HG02759 (cell line): ENCODE data around the gene CAMK2N2.

Source experiments
- ATAC-seq: cut with Tn5 transposase; IDR thresholded peaks from one replicate; pipeline ENCODE4 v1.9.1; 2021; ENCODE audit warnings: mild to moderate bottlenecking, moderate library complexity; ENCODE audit not compliant: unreplicated experiment

CAMK2N2 gene

GRCh38 chr3:184261270-184261853 lies at the start of gene CAMK2N2:
Gene CAMK2N2, minus strand, starts transcription at chr3:184261553. Its CDS starts 268 bp downstream, at chr3:184261285.
- peak; percentile 64 for ATAC-seq

- no peak for ATAC-seq
Measured at GRCh38 chr3:184308744-184309143, 47.4 kb upstream of the CAMK2N2 start.

DNA sequence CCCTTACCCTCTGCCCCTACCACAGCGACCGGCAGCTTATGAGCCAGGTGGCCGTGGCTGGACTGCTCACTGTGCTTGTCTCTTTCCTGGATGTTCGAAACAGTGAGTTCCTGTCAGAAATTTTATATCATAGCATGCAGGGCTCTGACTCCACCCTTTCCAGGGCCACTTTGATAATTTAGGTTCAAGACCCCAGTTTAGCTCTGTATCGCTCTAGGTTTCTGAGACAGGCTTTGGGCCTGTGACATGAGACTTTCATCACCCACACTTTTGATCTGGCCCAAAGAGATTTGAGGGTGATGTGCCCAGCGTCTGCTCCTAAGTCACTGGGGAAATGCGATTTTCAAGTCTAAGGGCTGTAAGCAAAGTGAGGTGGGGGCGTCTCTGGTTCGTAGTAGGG lies 46.6 kb upstream of the CAMK2N2 start:
- ATAC-seq, result no peak

- ATAC-seq, result no peak
Measured at GRCh38 chr3:184306341-184306972, 45.1 kb upstream of the CAMK2N2 start.

DNA sequence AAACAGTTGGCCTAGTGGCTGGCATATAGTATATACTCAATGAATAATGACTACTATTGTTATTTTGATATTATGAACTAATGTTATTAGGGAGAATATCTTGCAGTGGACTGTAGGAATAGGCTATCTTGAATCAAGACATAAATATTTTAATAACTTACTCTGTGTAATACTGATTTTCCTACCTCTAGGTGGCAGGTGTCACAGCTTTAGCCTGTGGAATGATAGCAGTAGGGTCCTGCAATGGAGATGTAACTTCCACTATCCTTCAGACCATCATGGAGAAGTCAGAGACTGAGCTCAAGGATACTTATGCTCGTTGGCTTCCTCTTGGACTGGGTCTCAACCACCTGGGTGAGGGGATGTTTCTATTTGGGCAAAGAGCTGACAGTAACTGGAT lies 44.2 kb upstream of the CAMK2N2 start:
- ATAC-seq, result no peak

- no peak for ATAC-seq
Measured at GRCh38 chr3:184300378-184300720, 39.0 kb upstream of the CAMK2N2 start.

DNA sequence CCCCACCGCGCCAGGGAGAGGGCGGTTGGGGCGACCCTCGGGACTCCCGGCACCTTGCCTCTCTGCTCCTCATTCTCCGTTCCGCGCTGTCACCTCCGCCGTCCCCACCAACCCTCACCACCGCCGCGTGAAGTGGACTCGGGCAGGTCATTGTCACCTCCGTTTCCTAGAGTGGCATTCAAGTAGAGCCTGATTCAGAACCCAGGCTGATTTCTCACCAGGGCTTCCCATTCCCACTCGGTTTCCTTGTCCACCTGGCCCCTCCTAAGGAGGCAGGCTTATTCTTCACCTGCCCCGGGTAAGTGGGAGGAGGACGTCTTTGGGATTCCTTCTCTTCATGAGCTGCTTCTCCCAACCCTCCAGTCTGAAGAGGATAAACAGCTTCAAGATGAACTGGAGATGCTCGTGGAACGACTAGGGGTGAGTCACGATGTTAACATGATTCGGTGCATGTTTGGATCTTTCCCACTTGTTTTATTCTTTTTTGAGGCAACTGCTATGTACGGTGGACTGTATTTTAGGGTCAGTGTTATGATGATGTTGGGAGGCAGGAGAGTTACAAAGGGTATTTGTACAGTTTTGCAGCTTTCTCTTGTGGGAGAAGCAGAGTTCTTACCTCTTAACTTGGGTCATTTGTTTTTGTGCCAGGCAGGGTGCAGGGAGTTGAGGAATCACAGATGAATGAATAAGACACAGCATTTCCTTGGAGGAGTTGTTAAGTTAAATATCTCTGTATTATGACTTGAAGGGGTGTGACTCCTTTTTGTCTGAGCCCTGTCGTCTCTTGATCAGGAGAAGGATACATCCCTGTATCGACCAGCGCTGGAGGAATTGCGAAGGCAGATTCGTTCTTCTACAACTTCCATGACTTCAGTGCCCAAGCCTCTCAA lies 38.4 kb upstream of the CAMK2N2 start:
- no peak for ATAC-seq

DNA sequence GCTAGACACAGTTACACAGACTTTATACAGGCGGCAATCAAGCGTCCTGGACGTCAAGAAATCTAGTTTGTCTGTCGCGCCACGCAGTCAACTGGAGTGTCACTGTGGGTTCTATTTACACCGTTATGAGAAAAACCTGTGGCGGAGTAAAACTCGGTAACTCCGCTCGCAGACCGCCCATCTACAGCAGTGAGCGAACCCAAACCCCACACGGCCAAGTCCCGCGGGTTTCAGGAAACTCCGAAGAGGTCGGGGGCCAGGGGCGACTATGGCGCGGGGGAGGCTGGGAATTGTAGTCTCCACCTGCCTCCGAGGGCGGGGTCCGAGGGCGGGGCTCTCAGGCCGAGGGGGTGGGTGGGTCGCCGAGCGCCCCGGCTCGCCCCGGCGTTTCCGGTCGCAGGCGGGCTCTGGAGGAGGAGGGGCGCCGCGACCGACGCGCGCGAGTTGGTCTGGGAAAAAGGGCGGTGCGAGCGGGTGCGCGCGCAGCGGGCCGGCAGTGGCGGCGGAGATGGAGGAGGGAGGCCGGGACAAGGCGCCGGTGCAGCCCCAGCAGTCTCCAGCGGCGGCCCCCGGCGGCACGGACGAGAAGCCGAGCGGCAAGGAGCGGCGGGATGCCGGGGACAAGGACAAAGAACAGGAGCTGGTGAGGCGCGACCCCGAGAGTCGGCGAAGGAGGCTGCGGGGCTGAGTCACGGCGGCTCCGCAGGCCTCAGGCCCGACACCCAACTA lies 37.6 kb upstream of the CAMK2N2 start, which contains the start of gene PSMD2:
PSMD2 (plus strand) TSS at position 483 of the 729 bp plus-strand sequence; CDS start at position 509, 26 bp downstream.
- peak; percentile 95 for ATAC-seq

GRCh38 chr3:184296616-184297015 lies 35.3 kb upstream of the CAMK2N2 start:
- no peak for ATAC-seq

- no peak for ATAC-seq
Measured at GRCh38 chr3:184295771-184296170, 34.4 kb upstream of the CAMK2N2 start.

DNA sequence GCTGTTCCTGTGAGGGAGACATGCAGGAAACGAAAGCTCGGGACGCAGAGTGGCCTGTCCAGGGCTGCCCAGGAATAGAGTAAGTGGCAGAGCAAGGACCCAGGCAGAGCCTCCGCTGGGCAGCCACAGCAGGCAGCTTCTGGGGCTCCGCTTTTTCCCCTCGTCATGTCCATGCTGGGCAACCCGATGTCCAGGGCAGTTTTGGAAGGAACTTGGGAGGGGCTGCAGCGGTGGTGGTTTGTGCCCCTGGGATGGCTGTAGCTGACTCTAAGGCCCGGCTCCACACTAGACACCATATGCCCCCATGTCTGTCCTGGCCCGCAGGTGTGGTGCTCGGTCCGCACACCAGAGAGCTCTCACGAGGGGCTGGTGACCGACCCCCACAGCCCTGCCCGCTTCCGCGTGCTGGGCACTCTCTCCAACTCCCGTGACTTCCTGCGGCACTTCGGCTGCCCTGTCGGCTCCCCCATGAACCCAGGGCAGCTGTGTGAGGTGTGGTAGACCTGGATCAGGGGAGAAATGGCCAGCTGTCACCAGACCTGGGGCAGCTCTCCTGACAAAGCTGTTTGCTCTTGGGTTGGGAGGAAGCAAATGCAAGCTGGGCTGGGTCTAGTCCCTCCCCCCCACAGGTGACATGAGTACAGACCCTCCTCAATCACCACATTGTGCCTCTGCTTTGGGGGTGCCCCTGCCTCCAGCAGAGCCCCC lies 30.5 kb upstream of the CAMK2N2 start:
- no peak for ATAC-seq

- no peak for ATAC-seq
Measured at GRCh38 chr3:184291044-184291737, 29.8 kb upstream of the CAMK2N2 start.

GRCh38 chr3:184290331-184290730 lies 29.0 kb upstream of the CAMK2N2 start:
- ATAC-seq, result no peak

DNA sequence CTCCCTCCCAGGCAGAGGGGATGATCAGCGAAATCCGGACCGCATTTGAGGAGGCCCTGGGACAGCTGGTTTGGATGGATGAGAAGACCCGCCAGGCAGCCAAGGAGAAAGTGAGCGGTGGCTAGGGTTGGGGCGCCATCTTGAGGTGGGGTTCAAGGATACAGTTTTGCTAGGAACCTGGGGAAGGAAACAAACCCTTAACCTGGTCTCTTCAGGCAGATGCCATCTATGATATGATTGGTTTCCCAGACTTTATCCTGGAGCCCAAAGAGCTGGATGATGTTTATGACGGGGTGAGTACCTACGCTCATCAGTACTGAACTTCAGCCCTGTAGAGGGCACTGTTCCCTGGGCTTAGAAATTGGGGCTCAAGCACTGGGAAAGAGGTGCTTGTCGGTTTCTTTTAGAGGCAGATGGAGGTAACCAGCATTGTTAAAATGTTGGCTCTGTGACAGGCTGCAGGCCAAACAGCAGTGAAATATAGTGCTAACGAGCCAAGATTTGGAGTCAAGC lies 28.1 kb upstream of the CAMK2N2 start:
- peak; percentile 43 for ATAC-seq

GRCh38 chr3:184284696-184285095 lies 23.3 kb upstream of the CAMK2N2 start:
- no peak for ATAC-seq

DNA sequence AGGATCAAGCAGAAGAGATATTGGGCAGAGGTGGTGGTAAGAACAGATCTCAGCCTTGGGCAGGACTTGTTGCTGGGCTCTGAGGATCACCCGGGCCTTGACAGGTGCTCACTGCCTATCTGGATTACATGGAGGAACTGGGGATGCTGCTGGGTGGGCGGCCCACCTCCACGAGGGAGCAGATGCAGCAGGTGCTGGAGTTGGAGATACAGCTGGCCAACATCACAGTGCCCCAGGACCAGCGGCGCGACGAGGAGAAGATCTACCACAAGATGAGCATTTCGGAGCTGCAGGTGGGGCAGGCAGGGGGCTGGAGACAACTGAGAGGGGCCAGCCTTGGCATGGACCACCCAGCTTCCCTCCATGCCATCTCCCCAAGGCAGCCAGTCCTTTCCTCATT lies 22.3 kb upstream of the CAMK2N2 start:
- no peak for ATAC-seq

DNA sequence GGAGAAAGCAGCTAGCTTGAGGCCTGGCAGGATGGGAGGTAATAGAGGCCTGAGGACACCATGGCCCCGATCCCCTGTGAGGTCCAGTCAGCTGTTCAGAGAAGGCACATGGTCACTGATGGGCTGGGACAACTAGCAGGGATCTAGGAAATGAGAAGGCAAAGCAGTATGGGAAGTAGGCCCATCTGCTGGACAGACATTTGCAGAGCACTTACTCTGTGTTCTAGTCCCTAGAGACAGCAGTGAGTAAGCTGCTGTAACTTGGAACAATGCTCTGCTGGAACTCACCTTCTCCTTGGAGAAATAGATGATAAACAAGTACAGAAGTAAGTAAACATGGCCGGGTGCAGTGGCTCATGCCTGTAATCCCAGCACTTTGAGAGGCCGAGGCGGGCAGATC lies 21.6 kb upstream of the CAMK2N2 start:
- ATAC-seq, result no peak

- no peak for ATAC-seq
Measured at GRCh38 chr3:184277366-184277765, 16.0 kb upstream of the CAMK2N2 start.

DNA sequence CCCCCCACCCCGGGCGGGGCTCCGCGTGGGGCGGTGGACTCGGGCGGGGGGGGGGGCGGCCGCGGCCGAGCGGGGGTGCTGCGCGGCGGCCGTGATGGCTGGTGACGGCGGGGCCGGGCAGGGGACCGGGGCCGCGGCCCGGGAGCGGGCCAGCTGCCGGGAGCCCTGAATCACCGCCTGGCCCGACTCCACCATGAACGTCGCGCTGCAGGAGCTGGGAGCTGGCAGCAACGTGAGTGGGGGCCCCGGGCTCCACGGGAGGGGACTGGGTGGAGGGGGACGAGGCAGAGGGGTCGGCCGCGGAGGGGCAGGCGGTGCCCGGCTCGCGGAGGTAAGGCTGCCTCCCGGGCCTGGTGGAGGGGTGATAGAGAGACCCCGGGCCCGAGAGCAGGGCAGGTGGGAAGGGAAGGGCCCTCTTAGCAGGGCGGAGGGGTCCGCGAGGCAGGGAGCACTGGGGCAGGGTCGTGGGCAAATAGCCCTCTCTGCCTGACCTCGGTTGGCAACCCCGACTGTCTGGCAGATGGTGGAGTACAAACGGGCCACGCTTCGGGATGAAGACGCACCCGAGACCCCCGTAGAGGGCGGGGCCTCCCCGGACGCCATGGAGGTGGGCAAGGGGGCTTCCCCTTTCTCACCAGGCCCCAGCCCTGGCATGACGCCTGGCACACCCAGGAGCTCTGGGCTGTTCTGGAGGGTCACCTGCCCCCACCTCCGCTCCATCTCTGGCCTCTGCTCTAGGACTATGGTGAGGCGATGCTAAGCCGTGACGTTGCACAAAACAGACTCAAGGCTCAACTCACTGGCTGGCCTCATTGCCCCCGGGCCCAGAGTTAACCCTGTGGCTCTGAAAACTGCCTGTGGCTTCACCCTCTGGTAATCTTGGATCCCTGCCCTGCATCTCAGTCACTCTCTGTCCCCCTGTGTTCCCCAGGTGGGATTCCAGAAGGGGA lies 14.9 kb upstream of the CAMK2N2 start, which contains the start of gene ECE2:
ECE2 (plus strand) TSS at position 62 of the 950 bp plus-strand sequence; CDS start at position 194, 132 bp downstream.
- no peak for ATAC-seq
